ENCODE results near the gene ZNF837.

ZNF837 gene

GRCh38 chr19:58380662-58381459, at the start of gene ZNF837:
ZNF837 (minus strand) TSS chr19:58381030; CDS start chr19:58369332, 11,698 bp downstream.
- peak within 1 kb of the TSS; percentile 59 for H3K4me3 ChIP-seq (ENCODE audit: control insufficient read depth, low read depth, low read length)
- DNase-seq (ENCODE audit: low read depth): peak; percentile 100
- TF ChIP-seq CTCF (IDR thresholded peaks at IDR 0.05; ENCODE audit: control insufficient read depth, insufficient read depth, low read depth, low read length, missing control alignments): no peak

GRCh38 chr19:58429745-58430144, 48.9 kb upstream of the ZNF837 start:
- TF ChIP-seq CTCF (IDR thresholded peaks at IDR 0.05; ENCODE audit: control insufficient read depth, insufficient read depth, low read depth, low read length, missing control alignments): no peak
- H3K4me3 ChIP-seq (ENCODE audit: control insufficient read depth, low read depth, low read length): no peak overlapping the region
- DNase-seq (ENCODE audit: low read depth): no peak

GRCh38 chr19:58428617-58429016, 47.8 kb upstream of the ZNF837 start:
- no peak for DNase-seq (ENCODE audit: low read depth)
- H3K4me3 ChIP-seq (ENCODE audit: control insufficient read depth, low read depth, low read length): no peak overlapping the region
- no peak for TF ChIP-seq CTCF (IDR thresholded peaks at IDR 0.05; ENCODE audit: control insufficient read depth, insufficient read depth, low read depth, low read length, missing control alignments)

GRCh38 chr19:58417071-58417470, 36.2 kb upstream of the ZNF837 start:
- DNase-seq (ENCODE audit: low read depth): no peak
- TF ChIP-seq CTCF (IDR thresholded peaks at IDR 0.05; ENCODE audit: control insufficient read depth, insufficient read depth, low read depth, low read length, missing control alignments): no peak
- no peak overlapping the region for H3K4me3 ChIP-seq (ENCODE audit: control insufficient read depth, low read depth, low read length)

- TF ChIP-seq CTCF (IDR thresholded peaks at IDR 0.05; ENCODE audit: control insufficient read depth, insufficient read depth, low read depth, low read length, missing control alignments): no peak
- no peak for DNase-seq (ENCODE audit: low read depth)
- no peak overlapping the region for H3K4me3 ChIP-seq (ENCODE audit: control insufficient read depth, low read depth, low read length)
Observed at GRCh38 chr19:58416604-58417003, 35.8 kb upstream of the ZNF837 start.

GRCh38 chr19:58409010-58409790, 28.4 kb upstream of the ZNF837 start:
- no peak for DNase-seq (ENCODE audit: low read depth)
- no peak for TF ChIP-seq CTCF (IDR thresholded peaks at IDR 0.05; ENCODE audit: control insufficient read depth, insufficient read depth, low read depth, low read length, missing control alignments)
- H3K4me3 ChIP-seq (ENCODE audit: control insufficient read depth, low read depth, low read length): peak overlapping the region; percentile 84

Measured in AG09309 (cell line).